ENCODE data around the gene SSBP3.
"Not testable (repeated sequence)": the region's sequence is repeated elsewhere in the genome, so short reads cannot be mapped to it uniquely, and the experiment has no call there.

Gene SSBP3

GRCh38 chr1:54391450-54392209 lies 14.6 kb downstream of the SSBP3 start:
- no peak overlapping the region for H3K27ac ChIP-seq
- TF ChIP-seq ZFX (IDR thresholded peaks at IDR 0.05; ENCODE audit: borderline replicate concordance) (no peak), CTCF (IDR thresholded peaks at IDR 0.05) (no peak)

- no peak overlapping the region for H3K27ac ChIP-seq
- no peak for TF ChIP-seq CTCF (IDR thresholded peaks at IDR 0.05)
- TF ChIP-seq ZFX (IDR thresholded peaks at IDR 0.05; ENCODE audit: borderline replicate concordance): no peak
These were observed 15.5 kb downstream of the SSBP3 start for GRCh38 chr1:54390655-54391054.

GRCh38 chr1:54389608-54390007 lies 16.6 kb downstream of the SSBP3 start:
- not testable (repeated sequence) for H3K27ac ChIP-seq

- TF ChIP-seq CTCF (IDR thresholded peaks at IDR 0.05): no peak
- no peak for TF ChIP-seq ZFX (IDR thresholded peaks at IDR 0.05; ENCODE audit: borderline replicate concordance)
These were observed 18.8 kb downstream of the SSBP3 start for GRCh38 chr1:54387419-54387818.

GRCh38 chr1:54385727-54386022 lies 20.5 kb downstream of the SSBP3 start:
- TF ChIP-seq CTCF (IDR thresholded peaks at IDR 0.05): no peak
- TF ChIP-seq ZFX (IDR thresholded peaks at IDR 0.05; ENCODE audit: borderline replicate concordance): no peak
- H3K27ac ChIP-seq: no peak overlapping the region

More at GRCh38 chr1:54387419-54387818, 18.8 kb downstream of the SSBP3 start:
- H3K27ac ChIP-seq: no peak overlapping the region

GRCh38 chr1:54384918-54385726 lies 21.1 kb downstream of the SSBP3 start:
- H3K27ac ChIP-seq: 0 out of 2 replicates have a peak overlapping the region, but pooled peaks have one; percentile 10
- TF ChIP-seq ZFX (IDR thresholded peaks at IDR 0.05; ENCODE audit: borderline replicate concordance): no peak
- TF ChIP-seq CTCF (IDR thresholded peaks at IDR 0.05): no peak

GRCh38 chr1:54384471-54384870 lies 21.7 kb downstream of the SSBP3 start:
- TF ChIP-seq CTCF (IDR thresholded peaks at IDR 0.05) (no peak), ZFX (IDR thresholded peaks at IDR 0.05; ENCODE audit: borderline replicate concordance) (no peak)
- 0 out of 2 replicates have a peak overlapping the region, but pooled peaks have one; percentile 10 for H3K27ac ChIP-seq
